WTC11 (cell line): ENCODE measurements around the gene RHOBTB3. TPM values are rescaled to one million over a fixed set of nuclear protein-coding genes. Genes with fewer than 3 reads are reported as not detected.

Experiments
- ATAC-seq: fragments of 200-7000 bp; cut with Tn5 transposase; 2 replicates; pipeline ENCODE4 v1.10.0; 2021; ENCODE audit warnings: mild to moderate bottlenecking, moderate library complexity
- CTCF ChIA-PET: fragments of 300-600 bp; sonication (Branson Sonifier 250); formaldehyde crosslinking; loops from one replicate; lab custom pipeline; 2021; ENCODE audit warnings: antibody characterized with exemption; lab: Charles Lee
- POLR2A ChIA-PET: fragments of 350-600 bp; sonication (Branson Sonifier 250); formaldehyde crosslinking; loops from one replicate; lab custom pipeline; 2021; ENCODE audit warnings: antibody characterized with exemption; lab: Charles Lee
- DNase-seq: peaks from one replicate; pipeline ENCODE4 v3.0.0; 2021; ENCODE audit warnings: low spot score
- H3K27ac Mint-ChIP-seq: 2 replicates; pipeline ENCODE4 v1.8.0; 2021; ENCODE audit warnings: mixed read lengths
- H3K27me3 Mint-ChIP-seq: 2 replicates; pipeline ENCODE4 v1.8.0; 2021; ENCODE audit warnings: low read depth, mild to moderate bottlenecking, moderate library complexity, mixed read lengths
- H3K36me3 Mint-ChIP-seq: 2 replicates; pipeline ENCODE4 v1.8.0; 2021; ENCODE audit warnings: mixed read lengths
- H3K4me1 Mint-ChIP-seq: 2 replicates; pipeline ENCODE4 v1.8.0; 2022; ENCODE audit warnings: mixed read lengths
- H3K4me3 Mint-ChIP-seq: 2 replicates; pipeline ENCODE4 v1.8.0; 2021; ENCODE audit warnings: mild to moderate bottlenecking, moderate library complexity, mixed read lengths
- H3K9me3 Mint-ChIP-seq: 2 replicates; pipeline ENCODE4 v1.8.0; 2021; ENCODE audit warnings: mixed read lengths
- ATF2 ChIP-seq: sonication (generic); formaldehyde crosslinking; IDR thresholded peaks from 2 replicates; pipeline ENCODE4 v1.8.1; 2022; ENCODE audit warnings: low read depth, missing genetic modification reagents, borderline replicate concordance
- ESRRA ChIP-seq: sonication (generic); formaldehyde crosslinking; IDR thresholded peaks from 2 replicates; pipeline ENCODE4 v1.8.1; 2022; ENCODE audit warnings: mild to moderate bottlenecking, missing genetic modification reagents, borderline replicate concordance
- FOXK1 ChIP-seq: sonication (generic); formaldehyde crosslinking; IDR thresholded peaks from 2 replicates; pipeline ENCODE4 v1.8.0; 2022; ENCODE audit warnings: mild to moderate bottlenecking, moderate library complexity, missing genetic modification reagents
- JAZF1 ChIP-seq: fragments of 250-450 bp; sonication (Bioruptor Pico); IDR thresholded peaks from 2 replicates; pipeline ENCODE4 v1.9.0; 2021; ENCODE audit warnings: moderate library complexity, mild to moderate bottlenecking, inconsistent platforms
- MXD4 ChIP-seq: fragments of 250-450 bp; sonication (Bioruptor Pico); IDR thresholded peaks from 2 replicates; pipeline ENCODE4 v1.8.0; 2021; ENCODE audit warnings: mild to moderate bottlenecking, moderate library complexity, borderline replicate concordance
- NFATC4 ChIP-seq: fragments of 250-450 bp; sonication (Bioruptor Pico); IDR thresholded peaks from 2 replicates; pipeline ENCODE4 v1.9.0; 2021; ENCODE audit warnings: mild to moderate bottlenecking
- NR1H2 ChIP-seq: sonication (generic); formaldehyde crosslinking; IDR thresholded peaks from 2 replicates; pipeline ENCODE4 v1.9.0; 2021; ENCODE audit warnings: mild to moderate bottlenecking, moderate library complexity, missing genetic modification reagents
- PREB ChIP-seq: sonication (generic); formaldehyde crosslinking; IDR thresholded peaks from 2 replicates; pipeline ENCODE4 v1.8.1; 2022; ENCODE audit warnings: mild to moderate bottlenecking, missing genetic modification reagents, moderate library complexity, borderline replicate concordance
- SMAD4 ChIP-seq: sonication (generic); formaldehyde crosslinking; IDR thresholded peaks from 2 replicates; pipeline ENCODE4 v1.8.0; 2022; ENCODE audit warnings: mild to moderate bottlenecking, missing genetic modification reagents
- SOX15 ChIP-seq: fragments of 250-450 bp; sonication (Bioruptor Pico); IDR thresholded peaks from 2 replicates; pipeline ENCODE4 v1.9.0; 2021; ENCODE audit warnings: mild to moderate bottlenecking
- SP1 ChIP-seq: sonication (generic); formaldehyde crosslinking; conservative IDR thresholded peaks from 2 replicates; pipeline ENCODE4 v1.8.1; 2022; ENCODE audit warnings: missing genetic modification reagents
- STAT6 ChIP-seq: sonication (generic); formaldehyde crosslinking; conservative IDR thresholded peaks from 2 replicates; pipeline ENCODE4 v1.8.1; 2023; ENCODE audit warnings: mild to moderate bottlenecking, low read depth, missing genetic modification reagents, moderate library complexity
- TP53 ChIP-seq: sonication (generic); formaldehyde crosslinking; IDR thresholded peaks from 2 replicates; pipeline ENCODE4 v1.8.1; 2023; ENCODE audit warnings: mild to moderate bottlenecking, missing genetic modification reagents
- USF1 ChIP-seq: sonication (generic); formaldehyde crosslinking; IDR thresholded peaks from 2 replicates; pipeline ENCODE4 v1.8.0; 2022; ENCODE audit warnings: mild to moderate bottlenecking, missing genetic modification reagents
- ZBTB21 ChIP-seq: sonication (generic); formaldehyde crosslinking; IDR thresholded peaks from 2 replicates; pipeline ENCODE4 v1.8.1; 2023; ENCODE audit warnings: mild to moderate bottlenecking, missing genetic modification reagents, borderline replicate concordance
- ZMAT4 ChIP-seq: fragments of 250-450 bp; sonication (Bioruptor Pico); IDR thresholded peaks from 2 replicates; pipeline ENCODE4 v1.9.0; 2021; ENCODE audit warnings: mild to moderate bottlenecking
- ZNF423 ChIP-seq: fragments of 250-450 bp; sonication (Bioruptor Pico); IDR thresholded peaks from 2 replicates; pipeline ENCODE4 v2.1.2; 2022; ENCODE audit warnings: mild to moderate bottlenecking, moderate library complexity
- total RNA-seq: library from RNA; stranded (reverse); gene quantifications from 3 replicates; pipeline ENCODE4 v1.2.3, GENCODE V29; 2021

The RHOBTB3 gene
- total RNA-seq, 1 experiment from 2014 or later: 13.8 TPM

- ChIA-PET POLR2A (interaction anchor here (0.6 to 2.5 kb wide), 6 partner anchors 19 to 702 kb away, joined by 3 to 19 read pairs (median 5); partner anchors contain the start of genes GLRX and RFESD), CTCF (interaction anchor here (1.2 to 2.2 kb wide), 5 partner anchors 19 to 445 kb away, joined by 3 to 10 read pairs (median 6); partner anchors contain the start of gene MCTP1)
- TF ChIP-seq ZMAT4: no peak
- TF ChIP-seq FOXK1 (CRISPR knock-in tag): no peak
- TF ChIP-seq USF1 (CRISPR knock-in tag): no peak
- no peak for TF ChIP-seq JAZF1 (CRISPR knock-in tag)
- no peak for TF ChIP-seq ZBTB21 (CRISPR knock-in tag)
- TF ChIP-seq SMAD4 (CRISPR knock-in tag): no peak
- TF ChIP-seq ZNF423 (CRISPR knock-in tag): no peak
- TF ChIP-seq SOX15: no peak
- no peak for TF ChIP-seq SP1 (CRISPR knock-in tag)
- TF ChIP-seq PREB (CRISPR knock-in tag): no peak
- no peak for TF ChIP-seq TP53
- no peak for TF ChIP-seq NR1H2
- no peak for TF ChIP-seq STAT6 (CRISPR knock-in tag)
- TF ChIP-seq ESRRA (CRISPR knock-in tag): no peak
- TF ChIP-seq ATF2: no peak
- no peak for TF ChIP-seq MXD4
- TF ChIP-seq NFATC4 (CRISPR knock-in tag): no peak
- DNase-seq (no peak), ATAC-seq (no peak)
- H3K9me3 Mint-ChIP-seq: no peaks in the 10 kb centered on the region
- H3K27me3 Mint-ChIP-seq: peaks cover 66% of the 10 kb centered on the region
- no peaks in the 10 kb centered on the region for H3K36me3 Mint-ChIP-seq
- peak overlapping the region; percentile 77 for H3K4me3 Mint-ChIP-seq
- peaks cover 50% of the 10 kb centered on the region for H3K4me1 Mint-ChIP-seq
- H3K27ac Mint-ChIP-seq: peak overlapping the region; percentile 59; the same call in 1 of the 2 replicates
These were observed 980 bp upstream of the RHOBTB3 start for GRCh38 chr5:95730011-95730700.
